ENCODE measurements around the gene BAIAP2L1.

GRCh38 chr7:98322331-98323270 lies 78.3 kb downstream of the BAIAP2L1 start:
- TF ChIP-seq CTCF (optimal IDR thresholded peaks at IDR 0.05 in 1 of 3, IDR thresholded peaks at IDR 0.05 in 1 of 3, conservative IDR thresholded peaks at IDR 0.05 in 1 of 3; ENCODE audit: extremely low read depth in 1 of 3, insufficient read depth in 2 of 3, low read length in 3 of 3) = peak in 1 of 3 experiments; percentile 8
- no peak for TF ChIP-seq EZH2 (IDR thresholded peaks at IDR 0.05; ENCODE audit: low read length)

Data from keratinocyte (primary cell).